HG03025 (cell line): Measurements from ENCODE around the gene CNOT11.

Experiments used
- ATAC-seq: cut with Tn5 transposase; IDR thresholded peaks from one replicate; pipeline ENCODE4 v1.9.1; 2021; ENCODE audit warnings: mild to moderate bottlenecking, moderate library complexity; ENCODE audit not compliant: unreplicated experiment, low FRiP score

Gene CNOT11

DNA sequence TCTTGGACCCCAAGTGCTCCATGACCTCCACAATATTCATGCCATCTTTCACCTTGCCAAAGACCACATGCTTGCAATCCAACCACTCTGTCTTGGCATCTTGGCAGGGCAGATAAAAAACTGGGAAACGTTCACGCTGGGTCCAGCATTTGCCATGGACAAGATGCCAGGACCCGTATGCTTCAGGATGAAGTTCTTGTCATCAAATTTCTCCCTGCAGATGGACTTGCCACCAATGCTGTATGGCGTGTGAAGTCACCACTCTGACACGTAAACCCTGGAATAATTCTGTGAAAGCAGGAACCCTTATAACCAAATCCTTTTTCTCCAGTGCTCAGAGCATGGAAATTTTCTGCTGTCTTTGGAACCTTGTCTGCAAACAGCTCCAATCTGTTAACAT is 21.5 kb downstream of the CNOT11 start:
- ATAC-seq = no peak

DNA sequence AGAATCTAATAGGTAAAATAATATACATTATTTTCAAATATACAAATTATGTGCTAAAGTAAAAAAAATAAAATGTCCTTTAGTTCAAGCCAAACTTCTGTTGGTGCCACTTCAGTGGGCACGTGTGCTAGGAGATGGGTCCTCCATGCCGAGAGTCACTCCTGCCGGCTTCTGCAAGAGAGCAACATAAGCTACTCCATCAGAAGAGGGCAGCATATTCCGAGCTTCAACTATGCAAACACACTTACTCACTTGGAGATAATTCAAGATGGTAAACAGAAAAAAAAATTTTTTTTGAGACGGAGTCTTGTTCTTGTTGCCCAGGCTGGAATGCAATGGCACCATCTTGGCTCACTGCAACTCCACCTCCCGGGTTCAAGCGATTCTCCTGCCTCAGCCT is 24.4 kb downstream of the CNOT11 start:
- ATAC-seq = no peak

DNA sequence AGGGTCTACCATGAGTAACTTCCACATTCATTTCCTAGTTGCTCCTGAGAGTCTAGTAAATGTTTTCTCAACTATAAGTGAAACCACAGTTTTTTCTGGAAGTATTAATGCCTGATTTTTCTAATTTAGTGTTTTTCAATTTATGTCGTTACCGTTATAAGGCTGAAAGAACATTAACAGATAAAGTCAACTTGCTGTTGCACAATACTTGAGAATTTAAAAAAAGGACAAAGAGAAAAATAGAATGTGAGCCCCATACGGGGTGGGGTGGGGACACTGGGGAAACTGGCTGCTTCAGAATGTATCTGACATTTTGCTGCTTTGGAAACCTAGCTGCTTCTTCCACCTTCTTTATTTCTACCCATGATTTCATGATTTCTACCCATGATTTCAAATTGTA is 26.2 kb downstream of the CNOT11 start:
- ATAC-seq = no peak

DNA sequence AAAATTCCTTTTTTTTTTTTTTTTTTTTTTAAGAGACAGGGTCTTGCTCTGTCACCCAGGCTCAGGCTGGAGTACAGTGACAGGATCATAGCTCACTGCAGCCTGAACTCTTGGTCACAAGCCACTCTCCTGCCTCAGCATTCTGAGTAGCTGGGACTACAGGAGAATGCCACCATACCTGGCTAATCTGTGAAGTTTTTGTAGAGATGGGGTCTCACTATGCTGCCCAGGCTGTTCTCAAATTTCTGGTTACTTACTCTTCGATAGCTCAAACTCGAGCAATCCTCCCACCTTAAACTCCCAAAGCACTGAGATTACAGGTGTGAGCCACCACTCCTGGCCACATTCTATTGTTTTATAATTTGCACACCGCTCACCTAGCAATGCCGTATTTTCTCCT is 28.8 kb downstream of the CNOT11 start:
- no peak for ATAC-seq

DNA sequence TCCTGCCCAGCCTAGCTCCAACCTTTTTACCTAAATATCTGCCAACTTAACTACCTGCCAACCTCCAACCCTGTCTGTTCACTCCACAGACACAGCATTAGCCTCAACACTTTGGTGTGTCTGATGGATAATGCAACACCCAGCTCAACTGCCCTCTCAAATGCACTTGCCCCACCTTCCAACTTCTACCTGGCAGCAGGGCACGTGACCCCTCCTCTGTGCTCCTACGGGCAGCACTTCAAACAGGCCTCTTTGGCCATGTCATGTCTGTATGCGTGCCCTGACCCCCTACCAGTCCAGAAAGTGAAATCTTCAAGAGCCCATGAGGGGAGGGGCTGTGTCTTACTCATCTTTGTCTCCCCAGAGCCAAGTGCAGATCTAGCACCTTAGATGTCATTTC is 30.3 kb downstream of the CNOT11 start:
- no peak for ATAC-seq

DNA sequence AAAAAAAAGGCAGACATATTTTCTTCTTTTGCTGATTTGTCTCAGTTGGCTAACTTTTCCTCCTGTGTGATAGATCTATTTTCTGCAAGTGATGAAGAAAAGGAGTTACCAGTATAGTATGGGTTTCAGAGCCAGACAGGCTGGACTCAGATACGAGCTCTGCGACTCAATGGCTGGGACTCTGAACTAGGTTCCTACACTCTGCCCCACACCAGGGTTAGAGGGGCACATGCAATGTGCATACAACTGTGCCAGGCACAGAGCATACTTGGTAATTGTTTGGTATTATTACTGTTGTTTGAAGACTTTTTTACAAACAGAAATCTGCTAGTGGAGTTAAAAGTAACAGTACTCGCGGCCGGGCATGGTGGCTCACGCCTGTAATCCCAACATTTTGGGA is 34.0 kb downstream of the CNOT11 start:
- no peak for ATAC-seq

DNA sequence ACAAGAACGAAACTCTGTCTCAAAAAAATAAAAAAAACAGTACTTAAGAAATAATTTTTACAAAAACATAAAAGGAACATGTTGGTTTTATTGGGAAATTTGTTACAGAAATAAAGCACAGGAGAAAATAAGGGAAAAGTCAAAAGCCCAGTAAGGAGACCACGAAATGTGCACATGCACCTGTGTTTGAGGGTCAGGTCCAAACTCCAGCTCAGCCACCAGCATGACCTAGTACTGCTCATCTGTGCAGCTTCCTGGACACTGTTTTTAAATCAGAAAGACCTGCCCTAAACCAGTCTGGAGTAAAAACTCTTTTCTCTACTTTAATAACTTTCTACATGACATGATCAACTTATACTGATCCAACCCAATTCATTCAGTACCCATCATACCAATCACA is 34.6 kb downstream of the CNOT11 start:
- ATAC-seq = no peak

DNA sequence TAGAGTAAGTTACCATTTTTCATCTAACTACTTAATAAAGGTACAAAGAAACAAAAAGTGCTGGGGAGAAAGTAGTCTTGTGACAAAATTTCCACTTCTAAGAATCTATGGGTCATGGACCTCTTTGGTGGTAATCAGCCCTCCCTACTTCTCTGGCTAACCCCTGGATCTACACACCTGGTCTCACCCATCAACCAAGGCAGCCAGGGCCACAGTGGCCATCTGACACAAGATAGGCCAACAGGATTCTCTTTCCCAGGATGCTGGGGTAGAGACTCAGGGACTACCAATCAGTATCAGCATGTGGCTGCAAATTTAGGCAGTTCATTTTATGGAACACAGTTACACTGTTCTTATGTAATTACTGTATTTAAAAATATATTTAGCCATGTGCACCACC is 38.0 kb downstream of the CNOT11 start:
- no peak for ATAC-seq

DNA sequence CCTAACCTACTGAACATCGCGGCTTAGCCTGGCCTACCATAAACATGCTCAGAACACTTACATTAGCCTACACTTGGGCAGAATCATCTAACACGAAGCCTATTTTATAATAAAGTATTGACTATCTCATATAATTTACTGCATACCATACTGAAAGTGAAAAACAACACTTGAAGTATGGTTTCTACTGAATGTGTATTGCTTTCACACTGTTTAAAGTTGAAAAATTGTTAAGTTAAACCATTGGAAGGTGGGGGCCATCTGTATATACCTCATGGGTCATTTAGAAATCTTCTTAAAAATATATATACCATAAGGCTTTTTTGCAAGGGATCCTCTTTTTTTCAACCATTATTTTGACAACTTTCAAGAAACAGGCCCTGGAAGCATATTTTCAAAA is 39.3 kb downstream of the CNOT11 start:
- no peak for ATAC-seq

DNA sequence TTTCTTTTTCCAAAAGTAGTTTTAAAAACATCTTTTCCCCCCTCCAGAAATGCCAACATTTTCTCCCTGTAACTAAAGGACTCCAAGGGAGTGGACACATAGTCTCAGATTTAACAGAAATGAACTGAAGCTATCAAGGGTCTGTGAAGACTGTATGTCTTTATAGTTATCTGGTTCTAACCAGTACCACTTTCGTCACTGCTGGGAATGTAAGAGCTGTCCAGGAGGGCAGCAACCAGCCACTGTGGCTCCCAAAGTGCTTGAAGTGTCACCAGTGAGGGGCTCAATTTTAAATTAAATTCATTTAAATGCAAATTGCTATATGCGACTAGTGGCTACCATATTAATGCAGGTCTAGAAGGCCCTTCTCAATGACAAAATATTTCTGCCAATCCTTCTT is 40.9 kb downstream of the CNOT11 start:
- no peak for ATAC-seq

DNA sequence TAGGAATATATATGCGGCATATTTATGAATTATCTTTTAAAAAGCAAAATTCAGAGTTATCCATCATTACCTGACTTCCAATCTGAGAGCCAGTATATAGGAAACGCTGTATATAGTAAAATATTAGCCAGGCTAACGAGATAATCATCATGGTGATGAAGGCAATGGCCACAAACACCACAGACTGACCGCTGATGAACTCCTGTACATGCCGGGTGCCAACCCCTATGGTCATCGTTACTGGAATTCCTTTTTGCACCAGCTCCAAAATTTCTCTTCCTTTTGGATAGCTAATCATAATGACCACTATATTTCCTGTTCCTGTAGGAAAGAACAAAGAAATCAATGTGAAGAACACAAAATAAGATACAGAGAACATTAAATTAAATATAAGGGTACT is 42.2 kb downstream of the CNOT11 start:
- no peak for ATAC-seq

DNA sequence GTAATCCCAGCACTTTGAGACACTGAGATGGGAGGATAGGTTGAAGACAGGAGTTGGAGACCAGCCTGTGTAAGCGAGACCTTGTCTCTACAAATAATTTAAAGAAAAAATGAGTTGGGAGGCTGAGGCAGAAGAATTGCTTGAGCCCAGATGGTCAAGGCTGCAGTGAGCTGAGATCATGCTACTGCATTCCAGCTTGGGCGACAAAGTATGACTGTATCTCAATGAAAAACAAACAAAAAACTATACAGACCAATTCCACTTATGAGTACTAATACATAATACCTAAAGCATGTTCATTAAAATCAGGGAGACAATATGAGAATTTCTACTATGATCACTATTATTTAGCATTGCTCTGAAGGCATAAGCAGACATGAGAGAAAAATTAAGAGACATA is 43.2 kb downstream of the CNOT11 start:
- ATAC-seq = no peak

DNA sequence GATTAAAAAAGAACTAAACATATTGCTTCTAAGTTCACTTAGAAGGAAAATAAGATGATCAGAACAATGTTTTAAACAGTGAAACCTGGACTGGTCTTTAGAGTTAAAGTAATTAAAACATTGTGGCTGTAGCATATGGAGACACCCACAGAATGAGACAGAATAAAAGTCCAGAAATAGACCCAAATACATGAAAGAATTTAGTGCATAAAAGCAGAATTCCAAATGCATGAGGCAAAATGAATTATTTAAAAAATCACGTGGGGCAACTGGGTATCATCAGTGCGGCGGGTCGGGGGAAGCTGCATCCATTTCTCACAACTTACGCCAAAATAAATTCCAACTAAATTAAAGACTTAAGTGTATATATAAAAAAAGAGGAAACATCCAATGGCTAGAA is 43.7 kb downstream of the CNOT11 start:
- no peak for ATAC-seq

DNA sequence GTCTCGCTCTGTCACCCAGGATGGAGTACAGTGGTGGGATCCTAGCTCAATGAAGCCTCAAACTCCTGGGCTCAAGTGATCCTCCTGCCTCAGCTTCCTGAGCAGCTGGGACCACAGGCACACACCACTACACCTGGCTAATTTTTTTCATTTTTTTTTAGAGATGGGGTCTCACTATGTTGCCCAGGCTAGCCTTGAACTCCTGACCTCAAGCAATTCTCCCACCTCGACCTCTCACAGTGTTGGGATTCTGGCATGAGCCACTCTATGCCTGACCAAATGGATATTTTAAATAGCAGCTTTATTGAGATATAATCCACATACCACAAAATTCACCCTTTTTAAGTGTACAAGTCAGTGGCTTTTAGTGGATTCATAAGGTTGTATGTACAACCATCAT is 44.7 kb downstream of the CNOT11 start:
- no peak for ATAC-seq

DNA sequence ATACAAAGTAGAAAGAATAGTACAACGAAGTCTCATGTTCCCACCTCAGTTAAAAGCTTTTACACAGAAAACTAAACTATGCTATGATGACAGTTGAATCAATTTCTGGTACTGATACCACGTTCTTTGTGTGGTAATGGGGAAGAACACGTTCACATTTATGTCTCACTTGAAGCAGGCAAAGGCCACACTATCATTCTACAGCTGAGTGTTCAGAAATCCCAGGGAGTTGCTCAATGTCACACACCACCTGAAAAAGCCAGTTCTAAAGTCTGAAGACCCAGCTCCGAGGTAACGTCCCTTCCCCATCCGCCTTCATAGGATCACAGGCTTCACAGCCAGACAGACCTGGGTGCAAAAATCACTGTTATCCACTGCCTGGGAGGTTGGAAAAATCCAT is 46.9 kb downstream of the CNOT11 start:
- ATAC-seq = no peak

DNA sequence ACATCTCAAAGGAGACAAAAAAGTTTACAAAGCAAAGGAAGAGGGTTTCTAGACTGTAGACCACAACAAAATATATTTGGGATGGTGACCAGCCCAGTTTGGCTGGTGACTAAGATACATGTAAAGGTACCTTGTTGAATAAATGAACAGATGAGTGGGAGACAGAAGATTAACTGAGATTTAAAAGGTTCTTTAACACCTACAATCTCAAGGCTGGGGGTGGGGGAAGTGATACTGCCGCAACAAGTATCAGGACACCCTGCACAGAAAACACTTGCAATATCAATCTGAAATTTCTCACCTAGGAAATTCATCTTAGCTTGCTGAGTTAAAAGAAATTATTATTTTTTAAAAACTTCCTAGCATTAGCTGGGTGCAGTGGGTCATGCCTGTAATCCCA is 47.5 kb downstream of the CNOT11 start:
- no peak for ATAC-seq

DNA sequence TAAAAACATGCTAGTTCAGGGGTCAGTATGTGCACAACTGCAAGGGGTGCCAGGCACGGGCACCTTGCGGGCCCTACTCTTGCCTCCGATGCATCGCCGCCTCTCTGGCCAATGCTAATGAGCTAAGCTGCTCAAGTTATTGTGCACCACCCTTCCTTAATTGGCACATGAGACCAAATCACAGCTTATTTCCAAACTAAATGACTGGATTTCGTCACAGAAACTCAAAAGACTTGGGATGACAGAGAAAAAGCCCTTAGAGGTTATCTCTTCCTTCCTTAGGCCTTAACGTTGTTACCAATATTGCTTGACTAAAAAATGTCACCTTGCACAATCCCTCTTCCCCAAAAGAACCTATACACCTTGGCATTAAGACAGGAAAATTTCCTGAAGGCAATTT is 48.1 kb downstream of the CNOT11 start:
- no peak for ATAC-seq

DNA sequence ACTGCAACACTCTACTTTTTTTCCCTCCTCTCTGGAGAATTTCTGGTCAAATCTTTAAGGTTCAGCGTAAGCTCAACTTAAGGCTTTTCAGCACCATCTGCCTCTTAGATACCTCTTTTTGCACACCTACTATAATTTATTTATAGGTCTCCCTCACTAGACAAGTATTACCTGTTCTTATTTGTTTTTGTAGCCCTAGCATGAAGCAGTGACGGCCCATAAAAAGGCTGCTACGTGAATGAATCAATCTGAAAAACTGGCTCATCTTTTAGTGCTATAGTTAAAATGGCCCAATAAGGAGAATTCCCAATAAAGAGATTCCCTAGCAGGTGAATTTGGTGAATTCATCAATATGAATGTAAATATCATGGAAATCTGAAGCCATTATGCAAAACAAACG is 49.3 kb downstream of the CNOT11 start:
- ATAC-seq = no peak

DNA sequence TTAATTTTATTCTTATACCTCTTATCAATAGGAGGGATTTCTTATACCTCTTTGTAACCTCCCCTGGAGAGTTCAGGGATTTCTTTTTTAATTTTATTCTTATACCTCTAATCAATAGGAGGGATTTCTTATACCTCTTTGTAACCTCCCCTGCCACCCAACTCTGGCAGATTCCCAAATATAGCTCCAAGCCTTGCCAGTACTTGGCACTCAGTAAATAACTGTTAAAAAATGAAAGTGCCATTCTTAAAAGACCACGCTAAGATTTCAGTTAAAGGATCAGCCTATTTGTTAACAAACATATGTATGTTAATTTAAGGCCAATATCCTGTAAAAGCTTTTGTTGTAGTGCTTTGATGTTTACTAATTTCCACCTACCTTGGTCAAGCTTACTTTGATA is 51.0 kb downstream of the CNOT11 start:
- no peak for ATAC-seq

DNA sequence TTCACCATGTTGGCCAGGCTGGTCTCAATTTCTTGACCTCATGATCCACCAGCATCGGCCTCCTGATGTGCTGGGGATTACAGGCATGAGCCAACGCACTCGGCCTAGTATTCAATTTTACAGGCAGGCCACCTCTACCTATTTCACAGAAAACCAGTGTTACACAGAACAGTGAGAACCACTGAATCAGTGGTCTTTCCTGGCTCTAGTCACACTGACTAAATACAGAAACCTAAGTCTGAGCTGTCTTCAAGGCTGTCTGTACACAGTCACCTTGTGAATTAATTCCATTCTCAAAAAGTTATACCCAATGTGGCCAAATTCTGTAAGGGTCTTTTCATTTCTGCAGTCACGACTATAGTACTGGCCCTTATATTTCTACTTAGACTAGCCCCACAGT is 52.3 kb downstream of the CNOT11 start:
- ATAC-seq = no peak

DNA sequence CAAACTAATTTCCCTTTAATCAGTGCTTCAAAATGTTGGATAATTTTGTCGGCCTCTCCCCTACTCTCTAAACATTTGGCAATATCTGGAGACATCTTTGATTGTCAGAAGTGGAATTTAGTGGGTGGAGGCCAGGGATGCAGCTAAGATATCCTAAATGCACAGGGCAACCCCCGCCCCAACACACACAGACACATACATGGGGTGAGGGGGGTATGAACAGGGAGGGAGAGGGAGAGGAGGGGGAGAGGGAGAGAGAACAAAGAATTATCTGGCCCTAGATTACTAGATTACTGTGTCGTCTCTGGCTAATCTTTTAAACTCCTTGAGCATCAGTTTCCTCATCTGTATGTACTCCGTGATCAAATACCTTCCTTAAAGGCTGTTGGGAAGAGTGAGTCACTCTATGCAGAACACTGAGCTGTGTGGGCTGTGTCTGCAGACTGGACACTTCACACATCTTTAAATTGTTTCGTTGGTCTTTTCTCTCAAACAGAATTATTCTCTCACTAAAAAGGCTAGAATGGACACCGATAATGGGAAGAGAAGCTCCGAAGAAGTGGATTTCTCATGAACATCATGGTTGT is 52.9 kb downstream of the CNOT11 start:
- no peak for ATAC-seq

DNA sequence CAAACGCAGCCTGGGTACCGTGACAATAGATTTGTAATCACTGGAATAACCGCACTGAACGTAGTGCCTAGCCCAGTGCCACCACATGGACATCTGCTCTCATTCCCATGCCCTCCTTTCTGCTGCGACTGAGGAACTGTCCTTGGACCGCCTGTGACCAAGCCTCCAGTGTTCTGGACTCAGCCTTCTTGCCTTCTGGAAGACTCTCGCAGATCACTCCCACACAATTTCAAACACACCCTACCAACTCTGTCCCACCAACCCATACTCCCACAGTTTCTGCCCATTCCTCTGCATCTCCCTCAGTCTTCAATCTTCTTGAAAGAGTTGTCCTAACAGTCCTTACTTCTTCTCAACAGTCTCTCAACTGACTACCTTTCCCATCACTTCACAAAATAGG is 53.7 kb downstream of the CNOT11 start:
- peak; percentile 4 for ATAC-seq

DNA sequence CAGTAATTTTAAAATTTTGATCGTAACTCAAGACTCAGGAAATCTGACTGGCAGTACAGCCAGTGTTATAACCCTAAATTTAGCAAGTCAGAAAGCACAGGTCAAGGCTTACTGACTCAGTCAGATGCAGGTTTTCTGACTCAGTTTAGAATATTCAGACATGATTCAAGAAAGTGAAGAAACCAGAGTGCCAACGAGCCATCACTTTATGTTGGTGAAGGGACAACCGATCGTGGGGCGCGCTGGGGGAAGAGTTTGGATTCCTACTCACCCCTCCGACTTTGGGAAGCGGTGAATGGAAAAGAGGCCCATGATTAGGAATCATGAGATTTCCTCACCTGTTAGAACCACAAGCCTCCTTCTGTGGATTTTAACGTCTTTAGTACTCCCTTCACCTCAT is 54.8 kb downstream of the CNOT11 start:
- ATAC-seq = no peak
